GM12878 (cell line): ENCODE data around the gene PRDM15. TPM values are rescaled to one million over a fixed set of nuclear protein-coding genes. Genes with fewer than 3 reads are reported as not detected.
A peak's percentile ranks its signal among the peaks of the same experiment; 100 is the strongest.

Experiments
- ATAC-seq: fragments of 200-7000 bp; cut with Tn5 transposase; 3 replicates; pipeline ENCODE4 v1.9.1; 2020; ENCODE audit warnings: mild to moderate bottlenecking, moderate library complexity
- BruUV-seq: library from RNA; stranded (reverse); fragments of 400-500 nt; replicated peaks from 2 replicates; lab custom pipeline; 2021; lab: Mats Ljungman, UMichigan
- CTCF ChIA-PET: fragments of 300-600 bp; sonication (Branson Sonifier 250); formaldehyde crosslinking; extraction: SDS; loops from one replicate; lab custom pipeline; 2021; ENCODE audit warnings: inconsistent platforms; lab: Yijun Ruan, JAX
- POLR2A ChIA-PET: fragments of 350-600 bp; formaldehyde crosslinking; extraction: SDS; loops from one replicate; lab custom pipeline; 2021; ENCODE audit warnings: inconsistent platforms; lab: Charles Lee
- RAD21 ChIA-PET: fragments of 300-600 bp; sonication (Branson Sonifier 250); formaldehyde crosslinking; loops from one replicate; lab custom pipeline; 2023; ENCODE audit warnings: antibody characterized with exemption; ENCODE audit not compliant: unreplicated experiment; lab: Charles Lee
- SMC1A ChIA-PET: fragments of 300-600 bp; sonication (Branson Sonifier 250); formaldehyde crosslinking; loops from one replicate; lab custom pipeline; 2023; ENCODE audit not compliant: unreplicated experiment, uncharacterized antibody; lab: Charles Lee
- DNase-seq: peaks from one replicate; pipeline ENCODE4 v3.0.0-alpha.2; 2011; ENCODE audit warnings: low read depth, low spot score
- FAIRE-seq: peaks from 3 replicates; lab custom pipeline; 2011; peaks lifted over from hg19 to GRCh38; lab: Jason Lieb, UNC
- H2AFZ ChIP-seq: 2 replicates; pipeline ENCODE4 v1.6.0; 2011; ENCODE audit warnings: low read depth, low read length, control low read depth; ENCODE audit not compliant: control insufficient read depth
- H3K27ac ChIP-seq: 2 replicates; pipeline ENCODE4 v1.5.1; 2011; ENCODE audit warnings: control low read depth; ENCODE audit not compliant: control insufficient read depth, insufficient read depth
- H3K27me3 ChIP-seq, 2 experiments: replicated peaks in 1 of 2; 2 replicates each; pipeline versions ENCODE4 v1.6.0 to v1.6.1; 2011; ENCODE audit warnings: low read length in 1 of 2; ENCODE audit not compliant: control insufficient read depth in 2 of 2, insufficient read depth in 2 of 2
- H3K36me3 ChIP-seq, 2 experiments: 2 replicates each; pipeline ENCODE4 v1.5.1; 2011; ENCODE audit warnings: low read length in 1 of 2; ENCODE audit not compliant: control insufficient read depth in 2 of 2, insufficient read depth in 2 of 2
- H3K4me1 ChIP-seq: 2 replicates; pipeline ENCODE4 v1.6.1; 2011; ENCODE audit warnings: mild to moderate bottlenecking, low read length, moderate library complexity, mixed read lengths; ENCODE audit not compliant: control insufficient read depth, insufficient read depth
- H3K4me2 ChIP-seq: 2 replicates; pipeline ENCODE4 v1.6.0; 2011; ENCODE audit warnings: control low read depth; ENCODE audit not compliant: control insufficient read depth, insufficient read depth
- H3K4me3 ChIP-seq: fragments of 200-600 bp; sonication (generic); 2 replicates; pipeline ENCODE4 v1.5.1; 2016
- H3K79me2 ChIP-seq: 2 replicates; pipeline ENCODE4 v1.6.0; 2011; ENCODE audit warnings: low read length; ENCODE audit not compliant: control insufficient read depth, insufficient read depth
- H3K9ac ChIP-seq: 2 replicates; pipeline ENCODE4 v1.8.0; 2011; ENCODE audit warnings: low read length, control low read depth, mixed read lengths; ENCODE audit not compliant: control insufficient read depth, insufficient read depth
- H3K9me3 ChIP-seq: replicated peaks from 3 replicates; pipeline ENCODE4 v1.5.1; 2011; ENCODE audit warnings: mild to moderate bottlenecking, low read length; ENCODE audit not compliant: control insufficient read depth, insufficient read depth
- H4K20me1 ChIP-seq: 2 replicates; pipeline ENCODE4 v1.6.0; 2011; ENCODE audit not compliant: control insufficient read depth, insufficient read depth
- CBX3 ChIP-seq: fragments of 200-600 bp; sonication (generic); IDR thresholded peaks from 2 replicates; pipeline ENCODE4 v1.6.1; 2016; ENCODE audit warnings: low read depth, borderline replicate concordance
- CHD1 ChIP-seq: IDR thresholded peaks from 2 replicates; pipeline ENCODE4 v1.6.1; 2012; ENCODE audit warnings: low read depth, low read length, improper control_type of control experiment
- EGR1 ChIP-seq, 2 experiments: IDR thresholded peaks; 1 replicate in 1 of 2; 2 replicates in 1 of 2; pipeline ENCODE4 v1.6.1; 2011 to 2012; ENCODE audit warnings: low read depth in 2 of 2, low read length in 2 of 2, borderline replicate concordance in 1 of 2, mild to moderate bottlenecking in 1 of 2, moderate library complexity in 1 of 2
- HDAC2 ChIP-seq: fragments of 200-600 bp; sonication (generic); IDR thresholded peaks from 2 replicates; pipeline ENCODE4 v1.6.1; 2017
- KLF5 ChIP-seq: fragments of 450-650 bp; IDR thresholded peaks from 2 replicates; pipeline ENCODE4 v1.6.1; 2014; ENCODE audit warnings: mild to moderate bottlenecking; ENCODE audit not compliant: partially characterized antibody
- MEF2A ChIP-seq: IDR thresholded peaks from 2 replicates; pipeline ENCODE4 v1.6.1; 2011; ENCODE audit warnings: low read depth, mild to moderate bottlenecking, low read length, moderate library complexity; ENCODE audit not compliant: insufficient read depth
- MEF2B ChIP-seq: fragments of 450-650 bp; IDR thresholded peaks from 2 replicates; pipeline ENCODE4 v1.6.1; 2018; ENCODE audit warnings: mild to moderate bottlenecking, moderate library complexity; ENCODE audit not compliant: partially characterized antibody, poor library complexity, severe bottlenecking
- NR2C2 ChIP-seq: IDR thresholded peaks from 2 replicates; pipeline ENCODE4 v1.6.1; 2011; ENCODE audit warnings: borderline replicate concordance, low read depth; ENCODE audit not compliant: control insufficient read depth, insufficient read length
- POLR2A ChIP-seq: IDR thresholded peaks from 2 replicates; pipeline ENCODE4 v1.6.1; 2011; ENCODE audit warnings: low read depth, mild to moderate bottlenecking, low read length
- RAD21 ChIP-seq: IDR thresholded peaks from 2 replicates; pipeline ENCODE4 v1.6.1; 2011; ENCODE audit warnings: mild to moderate bottlenecking, low read depth, low read length, moderate library complexity; ENCODE audit not compliant: insufficient read depth
- RFX5 ChIP-seq: IDR thresholded peaks from 2 replicates; pipeline ENCODE4 v1.6.1; 2011; ENCODE audit warnings: low read depth, low read length, improper control_type of control experiment
- SMC3 ChIP-seq: IDR thresholded peaks from 2 replicates; pipeline ENCODE4 v1.6.1; 2011; ENCODE audit warnings: low read length, improper control_type of control experiment, borderline replicate concordance
- SREBF2 ChIP-seq: IDR thresholded peaks from 2 replicates; pipeline ENCODE4 v1.6.1; 2012; ENCODE audit warnings: mild to moderate bottlenecking, low read length
- TAF1 ChIP-seq: IDR thresholded peaks from 2 replicates; pipeline ENCODE4 v1.6.1; 2011; ENCODE audit warnings: mild to moderate bottlenecking, low read depth, low read length, borderline replicate concordance
- TCF3 ChIP-seq: IDR thresholded peaks from 2 replicates; pipeline ENCODE4 v1.6.1; 2012; ENCODE audit warnings: low read depth, mild to moderate bottlenecking, low read length, borderline replicate concordance; ENCODE audit not compliant: insufficient read depth
- ZNF274 ChIP-seq: IDR thresholded peaks from one replicate; pipeline ENCODE4 v1.8.0; 2011; ENCODE audit not compliant: insufficient read length, insufficient read depth
- WGBS: methylation state at CpG from one replicate; pipeline ENCODE4 v1.1.6; 2016; ENCODE audit warnings: low lambda C conversion rate; ENCODE audit not compliant: insufficient replicate concordance, insufficient coverage; ENCODE audit errors: missing lambda C conversion rate; 5-methylcytosine and 5-hydroxymethylcytosine counted together
- in situ Hi-C: fragments of 300-500 bp; cut with MboI; formaldehyde crosslinking; loops from 9 replicates; pipeline ENCODE4 v1.14.3; 2018; ENCODE audit warnings: mixed read lengths
- intact Hi-C: fragments of 100-400 bp; cut with micrococcal nuclease; formaldehyde crosslinking; loops from one replicate; pipeline ENCODE4 v1.14.2; 2022; ENCODE audit not compliant: unreplicated experiment
- polyA plus RNA-seq, 11 experiments: library from polyadenylated mRNA; depleted of rRNA in 4 of 11; unstranded in 6 of 11; stranded (reverse) in 5 of 11; fragments of >200 nt; fragmentation: Nextera tagmentation in 4 of 11; fragmentation: Illumina TruSeq in 1 of 11; extraction: Ambion mirVana in 4 of 11; extraction: Trizol in 1 of 11; gene quantifications; 1 replicate in 1 of 11; 2 replicates in 10 of 11; pipeline versions ENCODE4 v1.2.1 to v1.2.3, GENCODE V29; 2011 to 2016; ENCODE audit warnings: inconsistent platforms in 2 of 11, missing spikeins in 2 of 11, low read depth in 1 of 11
- total RNA-seq, 4 experiments: library from RNA; depleted of rRNA in 3 of 4; stranded (reverse); fragments of >200 nt in 3 of 4; fragmentation: Illumina TruSeq in 1 of 4; extraction: Trizol in 1 of 4; gene quantifications; 2 replicates each; pipeline versions ENCODE4 v1.2.1 to v1.2.3, GENCODE V29; 2013 to 2021
- TF ChIP-seq, protein P1 (sequence below): fragments of 450-650 bp; IDR thresholded peaks from 2 replicates; pipeline ENCODE4 v1.6.1; 2016; ENCODE audit warnings: mild to moderate bottlenecking
- TF ChIP-seq, protein P2 (sequence below): IDR thresholded peaks from 2 replicates; pipeline ENCODE4 v1.6.1; 2012; ENCODE audit warnings: low read depth, low read length, improper control_type of control experiment
- TF ChIP-seq, protein P3 (sequence below): fragments of 450-650 bp; IDR thresholded peaks from 2 replicates; pipeline ENCODE4 v1.6.1; 2018; ENCODE audit warnings: mild to moderate bottlenecking, low read depth, moderate library complexity; ENCODE audit not compliant: partially characterized antibody

The PRDM15 gene
- total and polyA plus RNA-seq, 10 of the 15 experiments (the other 5 are each of a cell fraction or from before 2014, with no cell fraction given): 2.2 to 16.0 (median 8.6) TPM

DNA sequence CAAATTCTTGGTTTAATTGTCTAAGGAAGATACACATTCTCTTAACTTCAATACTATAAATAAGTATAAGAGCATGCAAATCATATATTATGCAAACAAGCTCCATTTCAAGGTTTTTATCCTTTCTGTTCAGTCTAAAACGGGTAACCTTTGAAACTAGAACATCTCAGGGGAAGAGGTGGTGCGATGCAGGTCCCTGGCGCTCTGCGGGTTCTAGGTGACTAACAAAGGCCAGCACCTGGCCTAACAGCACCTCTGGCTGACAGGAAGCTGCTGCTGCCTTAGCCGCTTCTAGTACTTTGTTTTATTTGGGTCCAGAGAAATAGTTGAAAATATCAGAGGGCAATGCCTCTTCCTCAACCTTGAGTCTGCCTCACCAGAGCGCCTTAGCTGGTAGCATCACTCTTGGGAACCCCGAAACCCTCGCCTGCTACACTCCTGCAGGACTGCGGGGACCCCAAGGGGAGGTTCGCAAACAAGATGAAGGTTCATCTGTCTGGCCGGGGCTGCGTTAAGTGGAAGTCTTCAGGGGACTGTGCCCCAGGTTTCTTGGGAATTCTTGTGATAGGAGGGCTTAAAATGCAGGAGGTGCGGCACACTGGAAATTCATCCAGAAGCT, 45.5 kb downstream of the PRDM15 start:
- Histone ChIP-seq H3K27me3 (no peaks in the 10 kb centered on the region), H3K4me2 (peak overlapping the region; percentile 60), H4K20me1 (no peaks in the 10 kb centered on the region), H3K36me3 (peaks cover 17 to 23% of the 10 kb centered on the region in 2 experiments), H3K27ac (peak overlapping the region; percentile 70), H3K9ac (peak overlapping the region; percentile 40; the same call in 1 of the 2 replicates), H3K4me3 (no peak overlapping the region), H3K79me2 (no peaks in the 10 kb centered on the region), H3K9me3 (no peaks in the 10 kb centered on the region), H3K4me1 (peaks cover 40% of the 10 kb centered on the region), H2AFZ (no peak overlapping the region)
- ChIA-PET CTCF (interaction anchor here (0.9 to 1.8 kb wide), 7 partner anchors 9 to 311 kb away, joined by 3 to 13 read pairs (median 4); no protein-coding TSS in a partner anchor), POLR2A (interaction anchor here (1.3 kb wide), 1 partner anchor 95 kb away, joined by 10 read pairs; no protein-coding TSS in a partner anchor), SMC1A (interaction anchor here (0.7 to 1.8 kb wide), 9 partner anchors 8 to 283 kb away, joined by 3 to 8 read pairs (median 4); no protein-coding TSS in a partner anchor), RAD21 (interaction anchor here (0.8 to 1.9 kb wide), 8 partner anchors 17 to 284 kb away, joined by 3 to 8 read pairs (median 3); no protein-coding TSS in a partner anchor)
- BruUV-seq: no TSS peak
- DNase-seq (peak; percentile 59), ATAC-seq (peak; percentile 85), FAIRE-seq (peak; percentile 87)
- in situ Hi-C loops (no loop called here), intact Hi-C loops (no loop called here)
- WGBS: 21% methylated on average over 13 of the region's 13 CpGs
- 0 out of 2 replicates have a peak, but pooled peaks have one; percentile 41 for TF ChIP-seq MEF2A
- peak; percentile 53; the same call in 1 of the 2 replicates for TF ChIP-seq POLR2A
- no peak for TF ChIP-seq EGR1 (IDR thresholded peaks at IDR 0.05; ENCODE audit: borderline replicate concordance in 1 of 2, low read depth in 2 of 2, low read length in 2 of 2)
- TF ChIP-seq, protein P1, sequence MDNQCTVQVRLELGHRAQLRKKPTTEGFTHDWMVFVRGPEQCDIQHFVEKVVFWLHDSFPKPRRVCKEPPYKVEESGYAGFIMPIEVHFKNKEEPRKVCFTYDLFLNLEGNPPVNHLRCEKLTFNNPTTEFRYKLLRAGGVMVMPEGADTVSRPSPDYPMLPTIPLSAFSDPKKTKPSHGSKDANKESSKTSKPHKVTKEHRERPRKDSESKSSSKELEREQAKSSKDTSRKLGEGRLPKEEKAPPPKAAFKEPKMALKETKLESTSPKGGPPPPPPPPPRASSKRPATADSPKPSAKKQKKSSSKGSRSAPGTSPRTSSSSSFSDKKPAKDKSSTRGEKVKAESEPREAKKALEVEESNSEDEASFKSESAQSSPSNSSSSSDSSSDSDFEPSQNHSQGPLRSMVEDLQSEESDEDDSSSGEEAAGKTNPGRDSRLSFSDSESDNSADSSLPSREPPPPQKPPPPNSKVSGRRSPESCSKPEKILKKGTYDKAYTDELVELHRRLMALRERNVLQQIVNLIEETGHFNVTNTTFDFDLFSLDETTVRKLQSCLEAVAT: no peak
- TF ChIP-seq, protein P2, sequence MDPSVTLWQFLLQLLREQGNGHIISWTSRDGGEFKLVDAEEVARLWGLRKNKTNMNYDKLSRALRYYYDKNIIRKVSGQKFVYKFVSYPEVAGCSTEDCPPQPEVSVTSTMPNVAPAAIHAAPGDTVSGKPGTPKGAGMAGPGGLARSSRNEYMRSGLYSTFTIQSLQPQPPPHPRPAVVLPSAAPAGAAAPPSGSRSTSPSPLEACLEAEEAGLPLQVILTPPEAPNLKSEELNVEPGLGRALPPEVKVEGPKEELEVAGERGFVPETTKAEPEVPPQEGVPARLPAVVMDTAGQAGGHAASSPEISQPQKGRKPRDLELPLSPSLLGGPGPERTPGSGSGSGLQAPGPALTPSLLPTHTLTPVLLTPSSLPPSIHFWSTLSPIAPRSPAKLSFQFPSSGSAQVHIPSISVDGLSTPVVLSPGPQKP: no peak
- no peak for TF ChIP-seq SREBF2
- TF ChIP-seq TCF3: peak; percentile 38; the same call in 1 of the 2 replicates
- no peak for TF ChIP-seq ZNF274
- TF ChIP-seq TAF1: peak; percentile 57; the same call in 1 of the 2 replicates
- no peak for TF ChIP-seq KLF5
- TF ChIP-seq CBX3: no peak
- TF ChIP-seq CHD1: no peak
- TF ChIP-seq MEF2B: peak; percentile 81
- TF ChIP-seq NR2C2: no peak
- TF ChIP-seq, protein P3, sequence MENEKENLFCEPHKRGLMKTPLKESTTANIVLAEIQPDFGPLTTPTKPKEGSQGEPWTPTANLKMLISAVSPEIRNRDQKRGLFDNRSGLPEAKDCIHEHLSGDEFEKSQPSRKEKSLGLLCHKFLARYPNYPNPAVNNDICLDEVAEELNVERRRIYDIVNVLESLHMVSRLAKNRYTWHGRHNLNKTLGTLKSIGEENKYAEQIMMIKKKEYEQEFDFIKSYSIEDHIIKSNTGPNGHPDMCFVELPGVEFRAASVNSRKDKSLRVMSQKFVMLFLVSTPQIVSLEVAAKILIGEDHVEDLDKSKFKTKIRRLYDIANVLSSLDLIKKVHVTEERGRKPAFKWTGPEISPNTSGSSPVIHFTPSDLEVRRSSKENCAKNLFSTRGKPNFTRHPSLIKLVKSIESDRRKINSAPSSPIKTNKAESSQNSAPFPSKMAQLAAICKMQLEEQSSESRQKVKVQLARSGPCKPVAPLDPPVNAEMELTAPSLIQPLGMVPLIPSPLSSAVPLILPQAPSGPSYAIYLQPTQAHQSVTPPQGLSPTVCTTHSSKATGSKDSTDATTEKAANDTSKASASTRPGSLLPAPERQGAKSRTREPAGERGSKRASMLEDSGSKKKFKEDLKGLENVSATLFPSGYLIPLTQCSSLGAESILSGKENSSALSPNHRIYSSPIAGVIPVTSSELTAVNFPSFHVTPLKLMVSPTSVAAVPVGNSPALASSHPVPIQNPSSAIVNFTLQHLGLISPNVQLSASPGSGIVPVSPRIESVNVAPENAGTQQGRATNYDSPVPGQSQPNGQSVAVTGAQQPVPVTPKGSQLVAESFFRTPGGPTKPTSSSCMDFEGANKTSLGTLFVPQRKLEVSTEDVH: no peak
- no peak for TF ChIP-seq SMC3
- TF ChIP-seq RAD21: no peak
- no peak for TF ChIP-seq HDAC2
- TF ChIP-seq RFX5: no peak
